Common myeloid progenitor, CD34-positive (primary cell): ENCODE results near the gene LCE3D. TPM values are rescaled to one million over a fixed set of nuclear protein-coding genes. Genes with fewer than 3 reads are reported as not detected.

Source experiments
- CTCF ChIA-PET: fragments of 350-600 bp; sonication (Branson Sonifier 250); formaldehyde crosslinking; loops from one replicate; lab custom pipeline; 2021; ENCODE audit warnings: antibody characterized with exemption; lab: Charles Lee
- POLR2A ChIA-PET: fragments of 350-600 bp; sonication (Branson Sonifier 250); formaldehyde crosslinking; loops from one replicate; lab custom pipeline; 2021; ENCODE audit warnings: antibody characterized with exemption; lab: Charles Lee
- DNase-seq, 3 donors: peaks; one replicate each; pipeline versions ENCODE4 v3.0.0 to v3.0.0-alpha.2; 2013
- H3K27ac ChIP-seq, 2 experiments: 1 replicate in 1 of 2; 2 replicates in 1 of 2; pipeline ENCODE4 v1.7.0; 2013; ENCODE audit warnings: inconsistent platforms in 2 of 2, low read length in 2 of 2, mild to moderate bottlenecking in 2 of 2, low read depth in 1 of 2, moderate library complexity in 1 of 2; ENCODE audit not compliant: severe bottlenecking in 2 of 2, insufficient read depth in 1 of 2, poor library complexity in 1 of 2
- H3K27me3 ChIP-seq, 5 experiments: replicated peaks in 2 of 5; 1 replicate in 3 of 5; 2 replicates in 2 of 5; pipeline versions ENCODE4 v1.6.1 to v1.7.0; 2013; ENCODE audit warnings: low read length in 4 of 5, mild to moderate bottlenecking in 2 of 5, moderate library complexity in 2 of 5, inconsistent platforms in 1 of 5; ENCODE audit not compliant: insufficient read depth in 5 of 5, control insufficient read depth in 4 of 5
- H3K36me3 ChIP-seq, 4 experiments: 1 replicate in 2 of 4; 2 replicates in 2 of 4; pipeline versions ENCODE4 v1.6.1 to v1.7.0; 2013; ENCODE audit warnings: low read length in 3 of 4, control low read depth in 1 of 4, mild to moderate bottlenecking in 1 of 4; ENCODE audit not compliant: control insufficient read depth in 4 of 4, insufficient read depth in 4 of 4
- H3K4me1 ChIP-seq, 4 experiments: 1 replicate in 3 of 4; 2 replicates in 1 of 4; pipeline versions ENCODE4 v1.6.1 to v1.7.1; 2013; ENCODE audit warnings: low read length in 3 of 4, mild to moderate bottlenecking in 3 of 4, control low read depth in 1 of 4, inconsistent platforms in 1 of 4, moderate library complexity in 1 of 4; ENCODE audit not compliant: control insufficient read depth in 4 of 4, insufficient read depth in 4 of 4; ENCODE audit errors: control extremely low read depth in 1 of 4
- H3K4me3 ChIP-seq, 7 experiments: 1 replicate in 4 of 7; 2 replicates in 3 of 7; pipeline versions ENCODE4 v1.5.1 to v1.7.0; 2013; ENCODE audit warnings: mild to moderate bottlenecking in 7 of 7, low read length in 6 of 7, moderate library complexity in 6 of 7, inconsistent platforms in 2 of 7, low read depth in 2 of 7, control low read depth in 1 of 7; ENCODE audit not compliant: insufficient read depth in 4 of 7, control insufficient read depth in 1 of 7; ENCODE audit errors: extremely low read depth in 1 of 7
- H3K9me3 ChIP-seq, 5 experiments: 1 replicate in 4 of 5; 2 replicates in 1 of 5; pipeline versions ENCODE4 v1.6.1 to v1.7.1; 2013; ENCODE audit warnings: low read length in 4 of 5, mild to moderate bottlenecking in 2 of 5, inconsistent platforms in 1 of 5, low read depth in 1 of 5, moderate library complexity in 1 of 5; ENCODE audit not compliant: control insufficient read depth in 4 of 5, insufficient read depth in 2 of 5; ENCODE audit errors: control extremely low read depth in 1 of 5
- WGBS: methylation state at CpG from one replicate; pipeline ENCODE4 v1.1.5; 2013; ENCODE audit not compliant: insufficient coverage; 5-methylcytosine and 5-hydroxymethylcytosine counted together
- polyA plus RNA-seq: library from polyadenylated mRNA; unstranded; fragments of 120-200 nt; gene quantifications from one replicate; pipeline ENCODE4 v1.2.1, GENCODE V29; 2013

The LCE3D gene
- polyA plus RNA-seq, result not detected

DNA sequence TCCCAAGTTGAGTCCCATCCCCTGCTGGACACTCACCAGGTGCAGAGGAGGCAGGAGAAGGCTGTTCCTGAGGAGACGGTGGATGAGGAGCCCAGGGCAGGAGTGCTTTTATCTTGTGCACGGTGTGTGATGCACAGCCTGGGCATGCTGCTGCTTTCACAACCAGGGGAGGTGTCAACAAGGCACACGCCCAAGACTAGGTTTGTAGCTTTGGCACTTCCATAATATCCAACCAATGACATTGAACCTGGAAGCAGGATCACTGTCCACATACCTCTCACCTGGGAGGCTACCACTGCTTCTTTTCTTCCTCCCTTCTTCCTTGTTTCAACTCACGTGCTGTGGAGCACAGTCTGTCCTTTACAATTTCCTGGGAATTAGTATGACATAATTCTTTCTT lies at the start of gene LCE3D:
TSS of gene LCE3D (minus strand) at position 84 of the 400 bp plus-strand sequence. CDS start 580 bp downstream, outside the sequence.
- CTCF ChIA-PET, result no interaction called here
- Histone ChIP-seq H3K27ac (no peak within 1 kb of the TSS), H3K36me3 (no peaks in the 10 kb centered on the region), H3K4me3 (no peak within 1 kb of the TSS), H3K27me3 (peaks cover 0 to 9% (median 0%) of the 10 kb centered on the region in 5 experiments), H3K9me3 (no peaks in the 10 kb centered on the region), H3K4me1 (no peaks in the 10 kb centered on the region)
- no peak for DNase-seq
- POLR2A ChIA-PET, result no interaction called here
- WGBS, result 81% methylated on average over 3 of the region's 4 CpGs

DNA sequence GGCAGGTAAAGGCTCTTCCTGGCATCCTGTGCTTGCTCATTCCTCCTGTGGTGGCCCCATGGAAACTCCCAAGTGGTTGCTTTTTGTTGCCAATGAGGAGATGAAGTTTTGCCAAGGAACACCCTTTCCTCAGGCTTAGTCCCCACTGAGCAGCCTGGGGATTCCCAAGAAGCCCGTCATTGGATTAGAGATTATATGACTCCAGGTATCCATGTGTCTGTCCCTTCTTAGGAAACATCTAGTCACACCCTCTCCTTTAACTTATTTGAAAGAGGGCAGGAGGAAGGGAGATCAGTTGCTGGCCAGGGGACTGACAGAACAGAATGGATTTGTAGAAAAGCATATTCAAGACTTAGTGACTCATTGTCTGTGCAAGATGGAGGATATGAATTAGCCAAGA lies 46.4 kb upstream of the LCE3D start:
- Histone ChIP-seq H3K9me3 (peaks cover 0 to 4% (median 0%) of the 10 kb centered on the region in 5 experiments), H3K27ac (no peak overlapping the region), H3K4me1 (peaks cover 0 to 13% (median 5%) of the 10 kb centered on the region in 4 experiments), H3K36me3 (no peaks in the 10 kb centered on the region), H3K27me3 (peaks cover 0 to 24% (median 6%) of the 10 kb centered on the region in 5 experiments), H3K4me3 (no peak overlapping the region)
- WGBS, result no CpG with 5 or more reads among the region's 1 CpG
- DNase-seq, result no peak
- POLR2A ChIA-PET, result no interaction called here
- CTCF ChIA-PET, result no interaction called here

DNA sequence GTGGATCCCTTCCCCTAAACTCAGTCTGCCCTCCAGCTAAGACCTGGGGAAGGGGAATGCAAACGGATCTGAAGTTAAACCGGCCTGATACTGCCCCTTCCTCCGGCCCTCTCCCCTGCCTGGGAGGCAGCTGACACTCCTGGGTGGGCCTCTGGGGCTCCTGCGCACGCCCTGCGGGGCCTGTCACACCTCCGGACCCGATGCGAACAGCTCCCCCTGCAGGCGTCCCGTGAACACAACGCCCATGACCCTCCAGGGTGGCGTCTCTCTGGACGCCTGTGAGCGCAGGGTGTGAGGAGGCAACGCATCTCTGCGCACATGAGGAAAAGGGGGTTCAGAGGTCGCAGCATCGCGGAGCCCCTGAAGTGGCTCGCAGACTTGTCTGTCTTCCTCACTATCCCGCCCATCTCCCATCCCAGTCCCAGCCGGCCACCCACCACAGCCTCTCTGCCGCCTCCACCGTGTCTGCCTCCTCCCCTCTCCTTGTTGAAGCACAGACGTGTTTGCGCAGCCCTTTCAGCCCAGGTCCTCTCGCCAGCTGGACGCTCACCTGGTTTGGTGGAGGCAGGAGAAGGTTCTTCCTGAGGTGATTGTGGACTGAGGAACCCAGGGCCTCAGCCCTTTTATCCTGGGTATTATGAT lies 43.0 kb upstream of the LCE3D start:
- no peaks in the 10 kb centered on the region for H3K36me3 ChIP-seq
- ChIA-PET POLR2A (no interaction called here), CTCF (interaction anchor here (0.5 to 0.9 kb wide), 2 partner anchors 42 to 218 kb away, joined by 3 read pairs; no protein-coding TSS in a partner anchor)
- H3K9me3 ChIP-seq, result peaks cover 0 to 14% (median 4%) of the 10 kb centered on the region in 5 experiments
- peak; percentile 4 to 28 (median 28) for DNase-seq
- H3K27me3 ChIP-seq, result peaks cover 0 to 24% (median 6%) of the 10 kb centered on the region in 5 experiments
- H3K4me1 ChIP-seq, result peaks cover 0 to 13% (median 5%) of the 10 kb centered on the region in 4 experiments
- no peak overlapping the region for H3K27ac ChIP-seq
- 27% methylated on average over 23 of the region's 29 CpGs for WGBS
- peak overlapping the region in 1 of 7 experiments; percentile 14 for H3K4me3 ChIP-seq

- Histone ChIP-seq H3K27ac (no peak within 1 kb of the TSS), H3K4me3 (peak within 1 kb of the TSS in 1 of 7 experiments; percentile 14)
- CTCF ChIA-PET, result no interaction called here
Observed at GRCh38 chr1:152622803-152623202, 42.5 kb upstream of the LCE3D start, which contains the start of gene LCE3A. LCE3A (minus strand) TSS chr1:152623103; CDS start chr1:152623103, 0 bp downstream.

GRCh38 chr1:152621993-152622392 lies 41.7 kb upstream of the LCE3D start:
- no peak overlapping the region for H3K27ac ChIP-seq
- CTCF ChIA-PET, result no interaction called here
- H3K36me3 ChIP-seq, result no peaks in the 10 kb centered on the region
- no peak overlapping the region for H3K4me3 ChIP-seq
- no CpG with 5 or more reads among the region's 3 CpGs for WGBS
- POLR2A ChIA-PET, result no interaction called here
- peak in 1 of 3 donors; percentile 5 for DNase-seq
- peaks cover 0 to 17% (median 6%) of the 10 kb centered on the region in 5 experiments for H3K27me3 ChIP-seq
- H3K4me1 ChIP-seq, result peaks cover 0 to 13% (median 5%) of the 10 kb centered on the region in 4 experiments
- peaks cover 0 to 19% (median 4%) of the 10 kb centered on the region in 5 experiments for H3K9me3 ChIP-seq

More at GRCh38 chr1:152622803-152623202, 42.5 kb upstream of the LCE3D start, which contains the start of gene LCE3A:
- H3K9me3 ChIP-seq, result peaks cover 0 to 16% (median 4%) of the 10 kb centered on the region in 5 experiments
- DNase-seq, result peak; percentile 11 to 80 (median 68)
- 57% methylated on average over 10 of the region's 10 CpGs for WGBS
- H3K27me3 ChIP-seq, result peaks cover 0 to 24% (median 6%) of the 10 kb centered on the region in 5 experiments
- H3K36me3 ChIP-seq, result no peaks in the 10 kb centered on the region
- H3K4me1 ChIP-seq, result peaks cover 0 to 13% (median 5%) of the 10 kb centered on the region in 4 experiments
- POLR2A ChIA-PET, result no interaction called here

GRCh38 chr1:152613511-152613910 lies 33.2 kb upstream of the LCE3D start, which contains the start of gene LCE3B:
LCE3B (plus strand) TSS chr1:152613811; CDS start chr1:152613811, 0 bp downstream.
- Histone ChIP-seq H3K36me3 (no peaks in the 10 kb centered on the region), H3K4me3 (no peak within 1 kb of the TSS), H3K9me3 (peaks cover 0 to 8% (median 1%) of the 10 kb centered on the region in 5 experiments), H3K4me1 (no peaks in the 10 kb centered on the region), H3K27me3 (peaks cover 0 to 4% (median 0%) of the 10 kb centered on the region in 5 experiments), H3K27ac (no peak within 1 kb of the TSS)
- no peak for DNase-seq
- POLR2A ChIA-PET, result no interaction called here
- WGBS, result no CpG with 5 or more reads among the region's 1 CpG
- CTCF ChIA-PET, result no interaction called here

DNA sequence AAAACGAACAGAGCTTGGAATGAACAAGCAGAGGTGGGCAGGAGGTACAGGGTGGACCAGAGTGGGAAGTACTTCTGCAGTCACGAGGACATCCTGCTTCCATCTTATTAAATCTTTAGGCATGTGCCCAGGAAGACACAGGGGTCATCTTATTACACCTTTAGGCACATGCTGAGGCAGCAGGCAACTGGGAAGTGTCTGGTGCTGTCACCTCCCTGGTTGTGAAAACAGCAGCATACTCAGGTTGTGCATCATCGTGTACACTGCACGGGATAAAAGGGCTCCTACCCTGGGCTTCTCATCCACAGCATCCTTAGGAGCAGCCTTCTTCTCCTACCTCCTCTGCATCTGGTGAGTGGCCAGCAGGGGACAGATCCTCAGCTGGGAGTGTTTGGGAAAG lies 19.6 kb upstream of the LCE3D start, which contains the start of gene LCE3C:
TSS of gene LCE3C (plus strand) at position 301 of the 400 bp plus-strand sequence. CDS start 498 bp downstream, outside the sequence.
- ChIA-PET CTCF (no interaction called here), POLR2A (no interaction called here)
- WGBS, result no CpG with 5 or more reads among the region's 4 CpGs

More for the DNA sequence above, 19.6 kb upstream of the LCE3D start, which contains the start of gene LCE3C:
- Histone ChIP-seq H3K27me3 (no peaks in the 10 kb centered on the region), H3K4me3 (no peak within 1 kb of the TSS), H3K36me3 (no peaks in the 10 kb centered on the region), H3K4me1 (no peaks in the 10 kb centered on the region), H3K9me3 (no peaks in the 10 kb centered on the region), H3K27ac (no peak within 1 kb of the TSS)
- no peak for DNase-seq
